ENCODE results near the gene CTRB2.
"Not testable (repeated sequence)": the region's sequence is repeated elsewhere in the genome, so short reads cannot be mapped to it uniquely, and the experiment has no call there.

CTRB2 gene

DNA sequence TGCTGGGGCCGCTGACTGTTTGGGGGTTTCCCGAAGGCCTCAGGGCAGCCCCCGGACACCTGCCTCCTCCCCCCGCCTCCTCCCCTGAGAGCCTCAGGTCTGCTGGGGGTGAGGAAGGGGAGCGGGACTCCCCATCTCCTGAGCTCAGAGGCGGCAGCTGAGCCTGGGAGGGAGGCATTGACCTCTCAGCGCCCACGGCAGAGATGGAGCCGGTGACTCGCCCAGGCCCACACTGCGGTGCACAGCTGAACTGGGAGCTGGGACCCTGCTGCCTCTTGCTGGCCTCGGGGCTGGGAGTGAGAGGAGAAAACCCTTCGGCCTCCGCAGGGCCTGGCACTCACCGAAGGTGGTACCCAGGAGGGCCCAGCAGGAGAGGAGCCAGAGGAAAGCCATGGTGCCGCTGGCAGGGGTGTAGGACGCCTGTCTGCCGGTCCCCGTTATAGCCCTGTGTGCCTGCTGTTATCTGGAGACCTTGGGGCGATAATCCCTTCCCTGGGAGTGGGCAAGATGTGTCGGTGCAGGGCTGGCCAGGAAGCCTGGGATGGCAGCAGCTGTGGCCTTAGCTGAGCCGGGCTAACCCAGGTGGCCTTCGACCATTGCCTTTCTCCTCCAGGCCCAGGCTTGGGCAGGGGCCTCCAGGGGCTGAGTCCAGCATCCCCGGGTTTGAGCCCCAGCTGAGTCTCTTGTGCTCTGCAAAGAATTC, at the start of gene CTRB2:
TSS of gene CTRB2 (minus strand) at position 413 of the 703 bp plus-strand sequence. CDS start at position 393, 20 bp downstream.
- DNase-seq, result no peak

- DNase-seq, result no peak
Observed at GRCh38 chr16:75256059-75256571, 49.2 kb upstream of the CTRB2 start.

GRCh38 chr16:75254359-75254837, 47.4 kb upstream of the CTRB2 start:
- no peak for DNase-seq

DNA sequence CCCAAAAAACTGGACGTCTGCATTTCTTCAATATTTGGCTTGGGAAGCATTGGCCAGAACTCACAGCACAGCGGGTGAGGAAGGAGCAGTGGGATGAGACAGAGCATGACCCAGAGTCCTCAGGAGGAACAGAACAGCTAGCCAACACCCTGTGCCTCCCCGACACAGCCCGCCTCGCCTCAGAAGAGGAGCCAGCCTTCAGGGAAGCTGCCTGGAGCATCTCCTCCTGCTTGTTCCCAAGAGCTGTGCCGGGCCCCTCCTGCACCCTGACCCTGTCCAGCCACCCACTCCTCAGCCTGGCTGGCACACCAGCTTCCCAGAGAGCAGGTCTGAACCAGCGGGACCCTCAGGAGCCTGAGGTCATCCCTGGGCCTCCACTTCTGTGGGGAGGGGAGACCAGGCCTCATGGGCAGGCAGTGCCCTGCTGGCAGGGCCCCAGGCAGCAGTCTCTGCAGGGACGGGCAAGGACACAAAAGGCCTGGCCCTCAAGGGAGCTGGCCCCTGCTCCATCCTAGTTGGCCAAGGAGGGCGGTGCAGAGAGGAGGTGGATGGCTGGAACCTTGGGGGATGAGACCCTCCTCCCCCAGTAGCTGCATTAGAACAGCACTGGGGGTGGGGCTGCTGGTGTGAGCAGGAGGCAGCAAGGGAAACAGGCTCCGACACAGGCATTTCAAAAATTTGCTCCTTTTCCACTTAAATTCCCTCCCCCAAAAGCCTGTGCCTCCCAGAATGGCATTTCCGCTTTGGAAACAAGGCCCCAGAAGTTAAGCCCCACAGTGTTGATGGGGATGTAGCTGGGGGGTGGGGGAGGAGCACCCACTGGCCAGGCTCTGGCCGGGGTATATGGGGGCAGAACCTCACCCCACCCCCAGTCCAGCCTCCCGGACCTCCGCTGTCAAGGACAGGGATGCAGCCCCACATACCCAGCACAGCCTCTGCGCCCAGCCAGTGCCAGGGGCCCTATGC, 46.3 kb upstream of the CTRB2 start:
- no peak for DNase-seq

- DNase-seq, result no peak
Observed at GRCh38 chr16:75252049-75252864, 45.3 kb upstream of the CTRB2 start.

GRCh38 chr16:75251280-75252048, 44.5 kb upstream of the CTRB2 start, which contains the start of gene BCAR1:
TSS of gene BCAR1 (minus strand) at chr16:75251624. CDS start at chr16:75251482, 142 bp downstream.
- no peak for DNase-seq

DNA sequence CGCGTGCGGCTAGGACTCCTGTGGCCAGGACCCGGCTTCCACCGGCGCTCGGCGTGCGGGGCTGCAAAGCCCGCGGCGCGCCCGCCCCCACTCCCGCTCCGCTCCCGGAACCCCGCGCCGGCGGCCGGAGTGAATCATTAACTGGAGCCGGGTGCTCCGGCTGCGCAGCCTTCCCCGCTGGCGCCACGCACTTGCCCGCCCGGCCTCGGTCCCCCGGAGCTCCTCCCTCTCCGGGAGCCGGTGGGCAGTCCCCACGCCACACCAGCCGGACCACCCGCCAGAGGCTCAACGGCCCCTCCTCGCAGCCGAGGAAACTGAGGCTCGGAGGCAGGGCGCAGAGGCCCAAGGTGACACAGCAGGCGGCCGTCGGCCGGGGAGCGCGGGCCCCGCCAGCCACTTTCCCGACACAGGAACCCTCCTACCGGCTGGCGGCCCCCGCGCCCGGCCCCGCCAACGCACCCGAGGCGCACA, 43.9 kb upstream of the CTRB2 start:
- no peak for DNase-seq

DNA sequence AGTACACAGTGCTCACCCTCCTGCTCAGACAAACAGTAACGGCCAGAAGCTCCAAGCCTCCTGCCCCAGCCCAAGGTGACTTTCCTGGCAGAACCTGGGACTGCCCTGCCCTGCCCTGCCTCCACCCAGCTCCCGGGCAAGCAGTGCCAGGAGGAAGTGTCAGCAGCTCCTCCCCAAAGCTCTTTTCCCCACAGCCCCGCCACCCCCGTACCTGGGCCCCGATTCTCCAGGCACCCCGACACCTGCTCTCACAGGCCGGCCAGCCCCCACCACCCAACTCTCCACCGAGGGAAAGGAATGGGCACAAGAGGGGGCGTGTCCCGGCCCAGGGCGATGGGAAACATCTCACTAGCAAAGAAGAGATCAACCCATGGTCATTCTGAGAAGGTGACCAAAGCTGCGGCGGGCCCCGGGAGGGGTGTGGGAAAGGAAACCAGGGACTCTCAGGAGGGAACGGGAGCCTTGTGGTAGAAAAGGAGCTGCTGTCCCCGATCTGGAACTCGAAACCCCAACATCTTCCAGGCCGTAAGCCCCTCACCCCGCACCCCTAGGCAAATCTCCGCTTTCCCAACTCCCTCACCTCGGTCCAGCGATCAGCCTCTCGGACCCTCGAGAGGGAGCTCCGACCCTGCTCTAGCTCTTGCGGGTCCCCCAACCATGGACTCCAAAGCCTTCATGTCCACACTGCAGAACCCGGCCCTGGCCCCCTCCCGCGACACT, 43.3 kb upstream of the CTRB2 start:
- DNase-seq, result no peak

DNA sequence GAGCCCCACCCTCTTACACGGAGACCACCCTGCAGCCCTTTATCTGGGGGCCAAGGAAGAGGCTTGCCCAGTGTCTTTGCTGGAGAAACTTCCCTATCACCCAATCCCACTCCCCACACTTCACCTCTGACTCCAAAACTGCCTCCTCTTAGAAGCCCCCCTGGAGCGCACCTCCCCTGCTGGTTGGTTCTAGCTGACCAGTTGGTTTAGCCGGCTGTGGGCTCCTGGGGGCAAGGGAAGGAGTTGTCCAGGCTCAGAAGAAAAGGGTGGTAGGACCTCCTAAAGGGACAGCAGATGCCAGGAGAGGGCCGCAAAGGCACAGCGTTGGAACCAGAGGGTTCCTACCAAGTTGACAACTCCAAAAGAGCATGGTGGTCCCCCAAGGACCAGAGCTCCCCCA, 42.5 kb upstream of the CTRB2 start:
- no peak for DNase-seq

DNA sequence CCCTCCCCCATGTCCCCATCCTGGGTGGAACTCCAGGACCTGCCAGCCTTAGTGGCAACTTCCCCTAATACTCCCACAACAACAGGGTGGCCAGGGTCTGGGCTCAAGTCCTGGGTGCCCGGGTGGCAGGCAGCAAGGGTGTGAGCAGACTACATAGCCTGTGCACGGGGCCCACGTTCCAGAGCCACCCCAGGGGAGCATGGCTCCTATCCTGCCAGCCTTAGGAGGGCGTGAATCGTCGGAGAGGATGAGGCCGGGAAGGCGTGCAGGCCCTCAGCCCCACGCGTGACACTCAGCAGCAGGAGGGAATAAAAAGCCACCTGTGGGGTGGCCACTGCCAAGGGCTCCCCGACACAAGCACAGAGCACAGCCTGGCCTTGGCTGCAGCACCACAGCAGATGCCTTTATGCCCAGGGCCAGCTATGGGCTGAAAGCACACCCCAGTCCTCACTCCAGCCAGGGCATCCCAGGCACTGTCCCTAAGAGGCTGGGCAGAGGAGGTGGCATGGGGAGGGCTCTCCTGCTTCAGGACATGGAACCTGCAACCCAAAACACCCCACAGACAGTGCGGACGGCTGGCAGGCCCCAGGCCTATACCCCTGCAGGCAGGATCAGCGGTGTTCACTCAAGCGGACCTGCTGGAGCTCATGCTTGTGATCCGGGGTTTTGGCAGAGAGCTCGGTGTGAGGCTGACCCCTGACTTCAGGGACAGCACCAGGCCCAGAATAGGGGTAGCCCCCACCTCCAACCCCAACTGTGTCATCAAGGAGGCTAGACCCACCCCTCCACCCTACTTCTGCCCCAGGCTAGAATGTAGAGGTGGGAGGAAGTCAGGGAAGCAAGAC, 41.8 kb upstream of the CTRB2 start:
- DNase-seq, result no peak

DNA sequence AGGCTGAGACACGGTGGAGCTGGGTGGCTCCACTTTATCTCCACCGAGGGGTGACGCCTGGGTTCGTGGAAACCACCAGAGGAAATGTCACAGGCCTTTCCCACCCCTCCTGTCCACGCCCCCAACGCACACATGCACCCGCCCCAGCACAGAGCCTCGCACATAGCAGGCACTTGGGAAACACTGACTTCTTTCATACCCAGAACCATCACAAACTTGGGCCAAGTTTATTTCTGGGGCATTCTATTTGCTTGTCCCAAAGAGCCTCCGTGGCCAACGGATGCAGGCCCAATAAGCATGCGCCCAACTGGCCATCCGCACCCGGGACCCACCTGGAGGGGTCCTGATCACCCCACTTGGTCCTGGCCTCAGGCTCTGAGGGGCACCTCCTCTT, 41.2 kb upstream of the CTRB2 start:
- no peak for DNase-seq

- DNase-seq, result no peak
Observed at GRCh38 chr16:75247249-75247648, 40.3 kb upstream of the CTRB2 start.

GRCh38 chr16:75246504-75247205, 39.7 kb upstream of the CTRB2 start:
- DNase-seq, result no peak

GRCh38 chr16:75244844-75245758, 38.1 kb upstream of the CTRB2 start:
- no peak for DNase-seq

- DNase-seq, result no peak
Observed at GRCh38 chr16:75244225-75244809, 37.4 kb upstream of the CTRB2 start.

DNA sequence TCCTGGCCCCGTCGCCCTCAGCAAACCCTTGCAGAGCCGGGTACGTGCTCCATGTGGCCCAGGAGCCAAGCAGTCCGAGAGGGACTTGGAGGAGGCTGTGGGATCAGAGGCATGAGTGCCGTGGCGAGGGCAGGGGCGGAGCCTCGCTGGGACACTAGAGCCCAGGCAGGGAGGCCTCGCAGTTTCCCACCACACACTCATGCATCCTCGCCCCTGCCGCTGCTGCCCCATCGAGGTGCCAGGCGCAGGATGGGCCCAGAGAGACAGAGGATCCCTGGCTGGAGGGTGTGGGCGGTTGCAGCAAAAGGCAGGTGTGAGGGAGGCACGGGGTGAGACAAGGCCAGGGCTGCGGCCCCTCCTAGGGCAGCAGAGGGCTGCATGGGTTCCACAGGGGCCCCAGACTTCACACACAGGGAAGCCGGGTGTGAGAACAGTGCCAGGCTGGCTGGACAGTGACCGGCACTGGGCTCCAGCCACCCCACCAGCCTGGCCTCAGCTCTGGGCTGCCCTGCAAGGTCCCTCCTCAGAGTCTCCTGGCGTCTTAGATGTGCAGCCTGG, 36.8 kb upstream of the CTRB2 start:
- no peak for DNase-seq

DNA sequence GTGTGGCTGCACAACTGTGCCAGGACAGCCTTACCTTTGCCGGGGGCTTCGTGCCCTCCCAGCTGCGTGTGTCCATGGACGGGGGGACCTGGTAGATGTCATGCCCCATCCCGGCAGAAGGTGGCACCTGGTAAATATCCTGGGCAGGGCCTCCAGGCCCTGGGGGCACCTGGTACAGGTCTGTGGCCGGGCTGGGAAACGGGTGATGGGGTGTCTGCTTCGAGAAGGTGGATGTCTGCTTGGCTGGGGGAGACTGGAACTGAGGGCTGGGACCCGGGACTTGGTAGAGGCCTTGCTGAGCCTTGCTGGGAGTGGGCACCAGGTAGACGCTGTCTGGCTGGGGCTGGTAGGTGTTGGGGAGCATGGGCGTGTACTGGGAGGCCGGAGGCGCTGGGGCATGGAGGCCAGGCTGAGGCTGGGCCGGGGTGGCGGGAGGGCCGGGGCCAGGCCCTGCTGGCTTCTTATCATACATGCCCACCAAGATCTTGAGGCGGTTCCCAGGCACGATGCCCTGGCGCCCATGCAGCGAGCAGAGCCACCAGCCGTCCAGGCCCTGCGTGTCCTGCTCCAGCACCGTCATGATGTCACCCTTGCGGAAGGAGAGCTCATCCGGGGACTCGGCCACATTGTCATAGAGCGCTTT, 35.6 kb upstream of the CTRB2 start:
- not testable (repeated sequence) for DNase-seq

Data from stimulated activated CD4-positive, alpha-beta T cell treated with anti-CD3 and anti-CD28 coated beads, Interleukin-1b, Interleukin-23, amount 100 ng/mL, for 48 hours (primary cell).